T1000 (cell line): ENCODE results near the gene MLX.
"Not testable (repeated sequence)": the region's sequence is repeated elsewhere in the genome, so short reads cannot be mapped to it uniquely, and the experiment has no call there.

Source experiments
- DNase-seq: peaks from one replicate; lab custom pipeline; 2025; ENCODE audit warnings: mixed read lengths; lab: John Stamatoyannopoulos, UW

Gene MLX

DNA sequence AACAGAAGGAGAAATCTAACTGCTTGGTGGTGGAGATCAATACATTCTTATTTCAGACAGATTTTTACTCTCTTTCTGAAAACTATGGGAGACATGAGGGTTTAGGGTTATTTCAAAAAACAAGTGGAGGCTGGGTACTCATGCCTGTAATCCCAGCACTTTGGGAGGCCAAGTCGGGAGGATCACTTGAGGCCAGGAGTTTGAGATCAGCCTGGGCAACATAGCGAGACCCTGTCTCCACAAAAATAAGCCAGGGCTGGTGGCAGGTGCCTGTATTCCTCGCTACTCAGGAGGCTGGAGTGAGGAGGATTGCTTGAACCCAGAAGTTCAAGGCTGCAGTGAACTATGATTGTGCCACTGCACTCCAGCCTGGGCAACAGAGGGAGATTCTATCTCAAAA lies 55.1 kb downstream of the MLX start:
- DNase-seq: not testable (repeated sequence)
